Endothelial cell of umbilical vein (primary cell): ENCODE measurements around the gene MOCS2.

Experiments used
- CTCF ChIP-seq, 2 donors: IDR thresholded peaks; 1 replicate in 1 of 2; 2 replicates in 1 of 2; pipeline ENCODE4 v1.5.1; 2011; ENCODE audit warnings: low read length in 2 of 2, mild to moderate bottlenecking in 2 of 2, moderate library complexity in 2 of 2, control low read depth in 1 of 2, inconsistent platforms in 1 of 2, low read depth in 1 of 2; ENCODE audit not compliant: insufficient read depth in 1 of 2; ENCODE audit errors: extremely low read depth in 1 of 2
- JUN ChIP-seq: IDR thresholded peaks from 2 replicates; pipeline ENCODE4 v1.6.1; 2011; ENCODE audit warnings: borderline replicate concordance, low read depth; ENCODE audit not compliant: insufficient read length, insufficient read depth
- MAX ChIP-seq: IDR thresholded peaks from 2 replicates; pipeline ENCODE4 v1.6.1; 2011; ENCODE audit not compliant: insufficient read depth, insufficient read length
- POLR2AphosphoS5 ChIP-seq: IDR thresholded peaks from 2 replicates; pipeline ENCODE4 v1.6.1; 2012; ENCODE audit warnings: low read depth, mild to moderate bottlenecking, control low read depth, low read length, moderate library complexity; ENCODE audit not compliant: insufficient read depth

- no peak for TF ChIP-seq CTCF (IDR thresholded peaks at IDR 0.05; ENCODE audit: extremely low read depth in 1 of 2, insufficient read depth in 1 of 2, low read depth in 1 of 2, low read length in 2 of 2)
- no peak for TF ChIP-seq MAX
- no peak for TF ChIP-seq POLR2AphosphoS5
- TF ChIP-seq JUN: no peak
Observed at GRCh38 chr5:53120165-53120564, 10.6 kb upstream of the MOCS2 start.
